Esophagus squamous epithelium (tissue), 5 donors: ENCODE results near the gene ALOX15B. TPM values are rescaled to one million over a fixed set of nuclear protein-coding genes. Genes with fewer than 3 reads are reported as not detected.
A peak's percentile ranks its signal among the peaks of the same experiment; 100 is the strongest.
"Not testable (repeated sequence)": the region's sequence is repeated elsewhere in the genome, so short reads cannot be mapped to it uniquely, and the experiment has no call there.

Source experiments
- DNase-seq: peaks from one replicate; lab custom pipeline; 2025; lab: John Stamatoyannopoulos, UW
- H3K27ac ChIP-seq, 4 donors: fragments of 200-600 bp; sonication (generic); one replicate each; pipeline ENCODE4 v1.5.1; 2016 to 2019; ENCODE audit warnings: mild to moderate bottlenecking in 1 of 4
- H3K27me3 ChIP-seq, 4 donors: fragments of 200-600 bp; sonication (generic); 1 replicate in 3 of 4; 2 replicates in 1 of 4; pipeline versions ENCODE4 v1.5.1 to v1.6.0; 2017 to 2021; ENCODE audit warnings: antibody characterized with exemption in 1 of 4
- H3K36me3 ChIP-seq, 3 donors: fragments of 200-600 bp; sonication (generic); one replicate each; pipeline ENCODE4 v1.5.1; 2016 to 2019
- H3K4me1 ChIP-seq, 3 donors: fragments of 200-600 bp; sonication (generic); one replicate each; pipeline ENCODE4 v1.5.1; 2017 to 2019
- H3K4me3 ChIP-seq, 4 donors: fragments of 200-600 bp; sonication (generic); 1 replicate in 3 of 4; 2 replicates in 1 of 4; pipeline ENCODE4 v1.5.1; 2016 to 2019; ENCODE audit warnings: mild to moderate bottlenecking in 2 of 4, moderate library complexity in 1 of 4
- H3K9me3 ChIP-seq, 3 donors: fragments of 200-600 bp; sonication (generic); one replicate each; pipeline ENCODE4 v1.5.1; 2016 to 2019
- CTCF ChIP-seq, 6 experiments: fragments of 450-650 bp in 4 of 6; fragments of 200-600 bp in 2 of 6; sonication (generic) in 2 of 6; IDR thresholded peaks; one replicate each; pipeline ENCODE4 v1.5.1; 2016 to 2019; ENCODE audit warnings: antibody characterized with exemption in 6 of 6, mild to moderate bottlenecking in 4 of 6, moderate library complexity in 4 of 6
- POLR2A ChIP-seq, 4 donors: fragments of 450-650 bp; IDR thresholded peaks; one replicate each; pipeline ENCODE4 v1.6.1; 2017; ENCODE audit warnings: antibody characterized with exemption in 4 of 4, mild to moderate bottlenecking in 4 of 4, moderate library complexity in 3 of 4
- WGBS, 2 donors: methylation state at CpG; one replicate each; pipeline ENCODE4 v1.1.5; 2018; 5-methylcytosine and 5-hydroxymethylcytosine counted together
- intact Hi-C: fragments of 100-400 bp; cut with DNase I; formaldehyde crosslinking; loops from one replicate; pipeline ENCODE4 v1.15.0; 2022
- total RNA-seq, 4 donors: library from RNA; depleted of rRNA; stranded (reverse); fragments of >200 nt; gene quantifications; one replicate each; pipeline ENCODE4 v1.1.0, GENCODE V29; 2016
- donor health status: DM: yes; HTN: yes; CAD: no.

ALOX15B gene
- total RNA-seq, 4 donors from 2014 or later: 24.0 to 104 (median 50.5) TPM

- TF ChIP-seq POLR2A (IDR thresholded peaks at IDR 0.05) (no peak), CTCF (IDR thresholded peaks at IDR 0.05) (no peak)
Measured at GRCh38 chr17:8056232-8056975, 17.5 kb downstream of the ALOX15B start.

GRCh38 chr17:8056976-8057625, 18.2 kb downstream of the ALOX15B start:
- no peak for DNase-seq
- Histone ChIP-seq H3K27ac (peak overlapping the region in 1 of 4 donors; percentile 14), H3K36me3 (no peaks in the 10 kb centered on the region), H3K9me3 (no peaks in the 10 kb centered on the region), H3K27me3 (peaks cover 0 to 68% (median 13%) of the 10 kb centered on the region in 4 donors), H3K4me3 (no peak overlapping the region), H3K4me1 (peaks cover 0 to 32% (median 8%) of the 10 kb centered on the region in 3 donors)
- WGBS, 2 donors: 54 to 68% methylated on average over 12 to 17 of the region's 17 CpGs
- TF ChIP-seq CTCF (IDR thresholded peaks at IDR 0.05) (no peak), POLR2A (IDR thresholded peaks at IDR 0.05) (no peak)
- intact Hi-C loops: no loop called here

More at GRCh38 chr17:8056232-8056975, 17.5 kb downstream of the ALOX15B start:
- H3K27me3 ChIP-seq: peaks cover 0 to 61% (median 7%) of the 10 kb centered on the region in 4 donors
- H3K27ac ChIP-seq: peak overlapping the region in 2 of 4 donors; percentile 39 to 46
- H3K4me3 ChIP-seq: no peak overlapping the region
- DNase-seq: no peak
- WGBS, 2 donors: 51 to 65% methylated on average over 10 to 14 of the region's 14 CpGs
- no peaks in the 10 kb centered on the region for H3K36me3 ChIP-seq
- peaks cover 0 to 29% (median 8%) of the 10 kb centered on the region in 3 donors for H3K4me1 ChIP-seq
- intact Hi-C loops: no loop called here
- no peaks in the 10 kb centered on the region for H3K9me3 ChIP-seq

- no peak overlapping the region for H3K4me3 ChIP-seq
- H3K9me3 ChIP-seq: no peaks in the 10 kb centered on the region
- WGBS, 2 donors: 5 to 7% methylated on average over 10 to 14 of the region's 14 CpGs
- intact Hi-C loops: no loop called here
- no peaks in the 10 kb centered on the region for H3K36me3 ChIP-seq
- H3K27ac ChIP-seq: no peak overlapping the region
- TF ChIP-seq POLR2A (IDR thresholded peaks at IDR 0.05) (no peak), CTCF (IDR thresholded peaks at IDR 0.05) (peak; percentile 70 to 87 (median 80))
- DNase-seq: no peak
- peaks cover 1 to 38% (median 12%) of the 10 kb centered on the region in 3 donors for H3K4me1 ChIP-seq
- H3K27me3 ChIP-seq: peaks cover 0 to 74% (median 15%) of the 10 kb centered on the region in 4 donors
Measured at GRCh38 chr17:8057691-8058114, 18.8 kb downstream of the ALOX15B start.

GRCh38 chr17:8059131-8059530, 20.3 kb downstream of the ALOX15B start:
- Histone ChIP-seq H3K9me3 (no peaks in the 10 kb centered on the region), H3K27me3 (peaks cover 0 to 88% (median 16%) of the 10 kb centered on the region in 4 donors), H3K4me3 (no peak overlapping the region), H3K36me3 (no peaks in the 10 kb centered on the region), H3K27ac (no peak overlapping the region), H3K4me1 (peaks cover 4 to 49% (median 15%) of the 10 kb centered on the region in 3 donors)
- no peak for TF ChIP-seq POLR2A (IDR thresholded peaks at IDR 0.05)
- TF ChIP-seq CTCF (IDR thresholded peaks at IDR 0.05): no peak
- DNase-seq: no peak
- intact Hi-C loops: no loop called here
- WGBS, 2 donors: 0% methylated on average over 7 of the region's 7 CpGs

- H3K9me3 ChIP-seq: no peaks in the 10 kb centered on the region
- WGBS, 2 donors: 4 to 8% methylated on average over 10 of the region's 10 CpGs
- intact Hi-C loops: no loop called here
- DNase-seq: no peak
- H3K4me3 ChIP-seq: no peak overlapping the region
- peaks cover 4 to 47% (median 15%) of the 10 kb centered on the region in 3 donors for H3K4me1 ChIP-seq
- no peaks in the 10 kb centered on the region for H3K36me3 ChIP-seq
- peaks cover 0 to 100% (median 17%) of the 10 kb centered on the region in 4 donors for H3K27me3 ChIP-seq
- TF ChIP-seq POLR2A (IDR thresholded peaks at IDR 0.05) (no peak), CTCF (IDR thresholded peaks at IDR 0.05) (peak; percentile 69 to 85 (median 79))
- H3K27ac ChIP-seq: no peak overlapping the region
Measured at GRCh38 chr17:8060274-8060673, 21.4 kb downstream of the ALOX15B start.

GRCh38 chr17:8061851-8062250, 23.0 kb downstream of the ALOX15B start:
- H3K9me3 ChIP-seq, DNase-seq, H3K27ac ChIP-seq, intact Hi-C loops, H3K36me3 ChIP-seq, H3K4me3 ChIP-seq: not testable (repeated sequence)
- peaks cover 4 to 42% (median 9%) of the 10 kb centered on the region in 3 donors for H3K4me1 ChIP-seq
- 50 to 62% methylated on average over 8 of the region's 8 CpGs for WGBS, 2 donors
- peaks cover 0 to 90% (median 17%) of the 10 kb centered on the region in 4 donors for H3K27me3 ChIP-seq
